NCI-H2029 treated with DMSO at 0.1 percent for 48 hours (cell line): ENCODE data around the gene SLC22A25.
"Not testable (repeated sequence)": the region's sequence is repeated elsewhere in the genome, so short reads cannot be mapped to it uniquely, and the experiment has no call there.

Experiments used
- DNase-seq: peaks from one replicate; lab custom pipeline; 2025; lab: John Stamatoyannopoulos, UW

Gene SLC22A25

DNA sequence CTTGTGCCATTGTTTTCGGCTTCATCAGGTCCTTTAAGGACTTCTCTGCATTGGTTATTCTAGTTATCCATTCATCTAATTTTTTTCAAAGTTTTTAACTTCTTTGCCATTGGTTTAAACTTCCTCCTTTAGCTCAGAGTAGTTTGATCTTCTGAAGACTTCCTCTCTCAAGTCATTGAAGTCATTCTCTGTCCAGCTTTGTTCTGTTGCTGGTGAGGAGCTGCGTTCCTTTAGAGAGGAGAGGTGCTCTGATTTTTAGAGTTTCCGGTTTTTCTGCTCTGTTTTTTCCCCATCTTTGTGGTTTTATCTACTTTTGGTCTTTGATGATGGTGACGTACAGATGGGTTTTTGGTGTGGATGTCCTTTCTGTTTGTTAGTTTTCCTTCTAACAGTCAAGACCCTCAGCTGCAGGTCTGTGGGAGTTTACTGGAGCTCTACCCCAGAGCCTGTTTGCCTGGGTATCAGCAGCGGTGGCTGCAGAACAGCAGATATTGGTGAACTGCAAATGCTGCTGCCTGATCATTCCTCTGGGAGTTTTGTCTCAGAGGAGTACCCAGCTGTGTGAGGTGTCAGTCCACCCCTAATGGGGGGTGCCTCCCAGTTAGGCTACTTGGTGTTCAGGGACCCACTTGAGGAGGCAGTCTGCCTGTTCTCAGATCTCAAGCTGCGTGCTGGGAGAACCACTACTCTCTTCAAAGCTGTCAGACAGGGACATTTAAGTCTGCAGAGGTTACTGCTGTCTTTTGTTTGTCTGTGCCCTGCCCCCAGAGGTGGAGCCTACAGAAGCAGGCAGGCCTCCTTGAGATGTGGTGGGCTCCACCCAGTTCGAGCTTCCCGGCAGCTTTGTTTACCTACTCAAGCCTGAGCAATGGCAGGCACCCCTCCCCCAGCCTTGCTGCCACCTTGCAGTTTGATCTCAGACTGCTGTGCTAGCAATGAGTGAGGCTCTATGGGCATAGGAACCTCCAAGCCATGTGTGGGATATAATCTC lies 7.6 kb downstream of the SLC22A25 start:
- DNase-seq = not testable (repeated sequence)

DNA sequence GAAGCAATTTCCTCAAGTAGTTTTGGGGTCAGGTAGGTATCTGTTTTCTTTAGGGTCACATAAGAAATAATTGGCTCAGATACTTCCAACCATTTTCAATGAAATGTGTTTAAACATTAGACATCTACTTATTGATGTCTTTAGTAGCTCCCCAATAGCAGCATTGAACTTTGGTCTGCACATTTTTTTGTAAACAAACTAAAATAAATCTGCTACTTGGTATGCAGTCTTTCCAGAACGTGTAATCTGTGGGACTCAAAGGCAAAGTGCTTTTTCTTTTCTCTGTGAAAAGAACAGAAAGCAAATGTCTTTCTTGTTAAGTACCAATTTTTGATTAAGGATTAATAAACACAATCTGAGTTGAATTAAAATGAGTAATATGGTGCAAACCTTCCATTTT lies 13.6 kb downstream of the SLC22A25 start:
- no peak for DNase-seq

DNA sequence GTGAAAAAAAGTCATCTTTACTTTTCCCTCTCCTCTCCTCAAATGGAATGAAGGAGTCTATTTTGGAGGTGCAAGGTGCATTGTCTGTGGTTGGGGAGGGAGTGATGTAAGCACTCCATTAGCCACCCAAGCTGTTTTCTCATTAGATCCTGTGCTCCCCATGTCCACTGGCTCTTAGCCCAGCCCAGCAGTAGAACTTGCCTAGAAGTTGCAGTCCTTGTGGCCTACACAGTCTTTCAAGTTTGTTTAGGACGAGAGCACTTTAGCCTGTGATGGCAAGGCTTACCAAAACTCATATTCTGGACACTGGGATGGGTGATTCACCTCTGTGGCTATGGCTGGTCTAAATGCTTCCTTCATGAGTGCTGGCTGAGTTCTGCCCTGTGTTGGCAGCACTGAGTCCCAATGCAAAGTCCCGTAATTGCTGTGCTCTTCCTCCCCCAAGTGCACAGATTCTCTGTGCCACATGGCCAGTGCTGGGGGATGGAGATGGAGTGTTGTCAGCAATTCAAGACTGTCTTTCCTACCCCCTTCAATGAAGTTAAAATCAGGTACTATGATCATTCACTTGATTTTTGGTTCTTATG lies 15.8 kb downstream of the SLC22A25 start:
- no peak for DNase-seq

GRCh38 chr11:63226488-63227114 lies 16.8 kb downstream of the SLC22A25 start:
- DNase-seq = no peak

- no peak for DNase-seq
These were observed 29.3 kb downstream of the SLC22A25 start for GRCh38 chr11:63214093-63214492.

GRCh38 chr11:63212742-63213141 lies 30.7 kb downstream of the SLC22A25 start:
- DNase-seq = peak; percentile 13

GRCh38 chr11:63210111-63210510 lies 33.3 kb downstream of the SLC22A25 start:
- no peak for DNase-seq
